ENCODE data around the gene CHST11.

GRCh38 chr12:104724992-104725585 is 268.3 kb downstream of the CHST11 start:
- TF ChIP-seq, protein P1, sequence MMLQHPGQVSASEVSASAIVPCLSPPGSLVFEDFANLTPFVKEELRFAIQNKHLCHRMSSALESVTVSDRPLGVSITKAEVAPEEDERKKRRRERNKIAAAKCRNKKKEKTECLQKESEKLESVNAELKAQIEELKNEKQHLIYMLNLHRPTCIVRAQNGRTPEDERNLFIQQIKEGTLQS (IDR thresholded peaks at IDR 0.05), result no peak
- TF ChIP-seq, protein P2, sequence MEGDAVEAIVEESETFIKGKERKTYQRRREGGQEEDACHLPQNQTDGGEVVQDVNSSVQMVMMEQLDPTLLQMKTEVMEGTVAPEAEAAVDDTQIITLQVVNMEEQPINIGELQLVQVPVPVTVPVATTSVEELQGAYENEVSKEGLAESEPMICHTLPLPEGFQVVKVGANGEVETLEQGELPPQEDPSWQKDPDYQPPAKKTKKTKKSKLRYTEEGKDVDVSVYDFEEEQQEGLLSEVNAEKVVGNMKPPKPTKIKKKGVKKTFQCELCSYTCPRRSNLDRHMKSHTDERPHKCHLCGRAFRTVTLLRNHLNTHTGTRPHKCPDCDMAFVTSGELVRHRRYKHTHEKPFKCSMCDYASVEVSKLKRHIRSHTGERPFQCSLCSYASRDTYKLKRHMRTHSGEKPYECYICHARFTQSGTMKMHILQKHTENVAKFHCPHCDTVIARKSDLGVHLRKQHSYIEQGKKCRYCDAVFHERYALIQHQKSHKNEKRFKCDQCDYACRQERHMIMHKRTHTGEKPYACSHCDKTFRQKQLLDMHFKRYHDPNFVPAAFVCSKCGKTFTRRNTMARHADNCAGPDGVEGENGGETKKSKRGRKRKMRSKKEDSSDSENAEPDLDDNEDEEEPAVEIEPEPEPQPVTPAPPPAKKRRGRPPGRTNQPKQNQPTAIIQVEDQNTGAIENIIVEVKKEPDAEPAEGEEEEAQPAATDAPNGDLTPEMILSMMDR (IDR thresholded peaks at IDR 0.05; ENCODE audit: low read depth, low read length, missing input control), result no peak
- TF ChIP-seq SP1 (IDR thresholded peaks at IDR 0.05), result no peak
- no peak for TF ChIP-seq TAF1 (conservative IDR thresholded peaks at IDR 0.05)
- TF ChIP-seq YY1 (IDR thresholded peaks at IDR 0.05), result no peak
- TF ChIP-seq HNF4G (IDR thresholded peaks at IDR 0.05), result no peak
- TF ChIP-seq, protein P3, sequence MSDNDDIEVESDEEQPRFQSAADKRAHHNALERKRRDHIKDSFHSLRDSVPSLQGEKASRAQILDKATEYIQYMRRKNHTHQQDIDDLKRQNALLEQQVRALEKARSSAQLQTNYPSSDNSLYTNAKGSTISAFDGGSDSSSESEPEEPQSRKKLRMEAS (IDR thresholded peaks at IDR 0.05), result no peak
- no peak for TF ChIP-seq REST (IDR thresholded peaks at IDR 0.05)
- TF ChIP-seq JUND (IDR thresholded peaks at IDR 0.05), result no peak
- no peak for TF ChIP-seq RAD21 (IDR thresholded peaks at IDR 0.05)
- TF ChIP-seq, protein P4, sequence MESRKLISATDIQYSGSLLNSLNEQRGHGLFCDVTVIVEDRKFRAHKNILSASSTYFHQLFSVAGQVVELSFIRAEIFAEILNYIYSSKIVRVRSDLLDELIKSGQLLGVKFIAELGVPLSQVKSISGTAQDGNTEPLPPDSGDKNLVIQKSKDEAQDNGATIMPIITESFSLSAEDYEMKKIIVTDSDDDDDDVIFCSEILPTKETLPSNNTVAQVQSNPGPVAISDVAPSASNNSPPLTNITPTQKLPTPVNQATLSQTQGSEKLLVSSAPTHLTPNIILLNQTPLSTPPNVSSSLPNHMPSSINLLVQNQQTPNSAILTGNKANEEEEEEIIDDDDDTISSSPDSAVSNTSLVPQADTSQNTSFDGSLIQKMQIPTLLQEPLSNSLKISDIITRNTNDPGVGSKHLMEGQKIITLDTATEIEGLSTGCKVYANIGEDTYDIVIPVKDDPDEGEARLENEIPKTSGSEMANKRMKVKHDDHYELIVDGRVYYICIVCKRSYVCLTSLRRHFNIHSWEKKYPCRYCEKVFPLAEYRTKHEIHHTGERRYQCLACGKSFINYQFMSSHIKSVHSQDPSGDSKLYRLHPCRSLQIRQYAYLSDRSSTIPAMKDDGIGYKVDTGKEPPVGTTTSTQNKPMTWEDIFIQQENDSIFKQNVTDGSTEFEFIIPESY (IDR thresholded peaks at IDR 0.05), result no peak
- TF ChIP-seq EGR1 (IDR thresholded peaks at IDR 0.05; ENCODE audit: low read depth in 2 of 2), result no peak
- TF ChIP-seq GABPA (IDR thresholded peaks at IDR 0.05 in 1 of 2, conservative IDR thresholded peaks at IDR 0.05 in 1 of 2), result no peak

Data from liver (tissue), 3 donors.